Coronary artery (tissue), 2 donors: ENCODE data around the gene NPR2.

ENCODE experiments used
- DNase-seq: peaks from one replicate; pipeline ENCODE4 v3.0.0-alpha.2; 2017; ENCODE audit warnings: low spot score
- H3K27ac ChIP-seq, 2 donors: fragments of 200-600 bp; sonication (generic); one replicate each; pipeline ENCODE4 v1.5.1; 2016 to 2019
- H3K4me3 ChIP-seq: fragments of 200-600 bp; sonication (generic); 2 replicates; pipeline ENCODE4 v1.5.1; 2016; ENCODE audit warnings: mild to moderate bottlenecking, moderate library complexity
- TF ChIP-seq, protein P1 (sequence below): fragments of 200-600 bp; sonication (generic); IDR thresholded peaks from one replicate; pipeline ENCODE4 v1.5.1; 2019; ENCODE audit warnings: antibody characterized with exemption

The NPR2 gene

DNA sequence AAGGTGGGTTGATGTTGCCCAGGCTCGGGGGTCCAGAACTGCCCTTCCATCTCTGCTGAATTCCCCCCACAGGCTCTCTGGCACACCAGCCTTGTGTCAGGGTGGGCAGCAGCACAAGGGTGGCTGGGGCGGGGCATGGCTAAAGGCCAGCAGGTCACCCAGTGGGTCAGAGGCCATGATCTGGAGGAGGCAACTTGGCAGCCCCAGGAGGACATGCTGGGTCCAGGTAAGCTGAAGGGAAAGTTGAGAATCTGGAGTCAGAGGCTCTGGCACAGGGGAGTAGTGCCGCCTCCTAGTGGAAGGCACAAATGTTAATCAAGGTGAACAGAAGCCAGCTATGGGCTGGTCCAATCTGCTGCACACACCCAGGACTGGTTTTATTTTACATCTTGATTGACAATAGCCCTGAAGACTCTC lies 43.8 kb downstream of the NPR2 start:
- TF ChIP-seq, protein P1, sequence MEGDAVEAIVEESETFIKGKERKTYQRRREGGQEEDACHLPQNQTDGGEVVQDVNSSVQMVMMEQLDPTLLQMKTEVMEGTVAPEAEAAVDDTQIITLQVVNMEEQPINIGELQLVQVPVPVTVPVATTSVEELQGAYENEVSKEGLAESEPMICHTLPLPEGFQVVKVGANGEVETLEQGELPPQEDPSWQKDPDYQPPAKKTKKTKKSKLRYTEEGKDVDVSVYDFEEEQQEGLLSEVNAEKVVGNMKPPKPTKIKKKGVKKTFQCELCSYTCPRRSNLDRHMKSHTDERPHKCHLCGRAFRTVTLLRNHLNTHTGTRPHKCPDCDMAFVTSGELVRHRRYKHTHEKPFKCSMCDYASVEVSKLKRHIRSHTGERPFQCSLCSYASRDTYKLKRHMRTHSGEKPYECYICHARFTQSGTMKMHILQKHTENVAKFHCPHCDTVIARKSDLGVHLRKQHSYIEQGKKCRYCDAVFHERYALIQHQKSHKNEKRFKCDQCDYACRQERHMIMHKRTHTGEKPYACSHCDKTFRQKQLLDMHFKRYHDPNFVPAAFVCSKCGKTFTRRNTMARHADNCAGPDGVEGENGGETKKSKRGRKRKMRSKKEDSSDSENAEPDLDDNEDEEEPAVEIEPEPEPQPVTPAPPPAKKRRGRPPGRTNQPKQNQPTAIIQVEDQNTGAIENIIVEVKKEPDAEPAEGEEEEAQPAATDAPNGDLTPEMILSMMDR = no peak
- Histone ChIP-seq H3K4me3 (no peak overlapping the region), H3K27ac (no peak overlapping the region)
- no peak for DNase-seq

DNA sequence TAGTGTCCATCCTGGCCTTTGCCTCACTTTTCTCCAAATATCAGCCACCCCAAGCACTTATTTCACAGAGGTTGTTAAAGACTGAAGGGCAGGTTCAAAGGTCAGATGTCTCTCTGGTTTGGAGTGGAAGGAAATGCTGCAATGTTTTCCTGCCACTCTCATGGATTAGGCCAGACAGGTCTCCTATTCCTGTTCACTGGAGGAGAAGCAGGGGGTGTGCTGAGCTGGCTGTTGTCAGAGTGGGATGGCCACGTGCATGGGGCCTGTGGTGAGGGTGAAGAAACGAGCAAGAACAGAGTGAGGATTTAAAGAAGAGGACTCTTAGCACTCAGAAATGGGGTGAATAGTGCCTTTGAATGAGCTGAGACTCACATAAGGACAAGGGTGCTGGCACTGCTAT lies 44.4 kb downstream of the NPR2 start:
- Histone ChIP-seq H3K4me3 (no peak overlapping the region), H3K27ac (no peak overlapping the region)
- no peak for DNase-seq
- TF ChIP-seq, protein P1 = no peak

DNA sequence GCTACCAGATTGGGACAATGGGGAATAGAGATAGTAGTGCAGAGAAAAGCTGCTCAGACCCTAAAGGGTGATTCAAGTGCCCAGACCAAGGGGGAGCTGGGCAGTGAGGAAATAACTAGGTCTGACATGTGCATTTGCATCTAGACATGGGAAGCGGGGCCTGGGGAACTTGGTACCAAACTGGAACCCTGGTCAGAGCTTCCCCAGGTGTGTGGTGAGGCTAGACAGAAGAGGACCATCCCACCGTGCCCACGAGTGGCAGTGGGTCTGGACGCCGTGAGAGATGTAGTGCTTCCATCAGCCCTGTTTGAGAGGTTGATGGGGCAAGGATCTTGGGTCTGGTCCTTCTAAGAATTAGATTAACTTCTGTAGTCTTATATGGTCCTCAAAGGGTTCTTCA lies 45.2 kb downstream of the NPR2 start:
- H3K4me3 ChIP-seq = no peak overlapping the region
- TF ChIP-seq, protein P1 = no peak
- H3K27ac ChIP-seq = no peak overlapping the region
- DNase-seq = no peak

DNA sequence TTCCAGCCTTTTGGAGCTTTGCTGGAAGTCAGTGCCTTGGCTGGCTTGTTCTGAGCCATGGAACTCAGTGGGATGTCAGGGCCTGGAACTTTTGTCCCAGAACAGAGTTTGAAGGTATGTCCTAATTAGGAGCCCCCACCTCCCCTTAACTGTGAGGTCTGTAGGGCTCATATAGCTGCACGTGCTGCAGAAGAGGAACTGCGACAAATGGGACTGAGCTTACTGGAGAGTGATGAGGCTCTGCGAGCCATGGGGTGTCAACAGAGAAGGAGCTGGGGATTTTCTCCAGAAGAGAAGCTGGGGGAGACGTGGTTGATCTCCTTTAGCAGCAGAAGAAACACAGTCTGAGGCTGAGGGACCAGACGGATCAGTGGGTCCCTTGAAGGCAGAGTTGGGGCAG lies 48.5 kb downstream of the NPR2 start:
- H3K27ac ChIP-seq = no peak overlapping the region
- H3K4me3 ChIP-seq = no peak overlapping the region
- TF ChIP-seq, protein P1 = no peak
- DNase-seq = no peak

DNA sequence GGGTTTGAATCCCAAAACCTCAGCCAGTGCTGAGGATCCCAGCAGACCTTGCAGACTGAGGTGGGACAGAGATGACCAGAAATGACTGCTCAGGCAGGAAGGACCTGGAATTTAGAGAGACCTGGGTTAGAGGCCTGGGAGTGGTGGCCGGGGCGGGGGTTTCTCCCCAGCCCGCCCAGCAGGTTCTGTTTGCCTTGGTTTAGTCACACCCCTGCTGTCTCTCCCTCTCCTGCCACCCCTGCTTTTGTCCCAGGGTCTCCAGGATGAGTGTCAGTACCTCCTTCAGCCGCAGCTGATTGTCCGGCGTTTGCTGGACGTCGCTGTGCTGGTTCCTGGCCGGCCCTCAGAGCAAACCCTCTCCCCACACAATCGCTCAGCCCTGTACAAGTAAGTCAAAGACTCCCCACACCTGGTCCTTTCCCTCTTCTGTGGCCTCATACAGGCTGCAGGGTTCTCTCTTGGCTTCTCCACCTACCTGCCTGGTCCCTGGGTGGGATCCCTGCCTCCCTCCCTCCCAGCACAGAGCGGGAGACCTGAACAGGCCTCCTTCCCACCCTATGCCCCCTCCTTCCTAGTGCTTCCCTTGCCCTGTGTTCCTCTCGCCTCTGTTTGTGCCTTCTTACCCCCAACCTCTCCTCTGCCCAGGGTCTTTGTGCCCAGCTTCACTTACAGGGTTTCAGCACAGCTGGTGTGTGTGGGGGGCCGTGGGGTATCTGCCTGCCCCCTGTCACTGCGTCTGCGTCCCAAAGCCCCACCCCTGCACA lies 49.7 kb downstream of the NPR2 start:
- H3K4me3 ChIP-seq = no peak overlapping the region
- H3K27ac ChIP-seq = no peak overlapping the region
- TF ChIP-seq, protein P1 = no peak
- no peak for DNase-seq

DNA sequence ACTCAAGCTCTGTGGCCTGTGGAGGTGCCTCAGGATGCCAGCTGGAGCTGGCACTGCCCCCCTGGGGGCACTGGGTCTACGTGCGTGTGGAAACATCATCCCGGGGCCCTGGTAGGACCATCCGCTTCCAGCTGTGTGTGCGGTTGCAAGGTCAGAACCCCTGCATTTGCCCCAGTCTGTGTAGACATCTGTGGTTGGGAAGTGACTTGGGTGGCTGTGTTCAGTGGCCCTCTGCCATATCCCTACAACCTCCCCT lies 50.2 kb downstream of the NPR2 start:
- Histone ChIP-seq H3K27ac (no peak overlapping the region), H3K4me3 (no peak overlapping the region)
- no peak for DNase-seq
- TF ChIP-seq, protein P1 = no peak

DNA sequence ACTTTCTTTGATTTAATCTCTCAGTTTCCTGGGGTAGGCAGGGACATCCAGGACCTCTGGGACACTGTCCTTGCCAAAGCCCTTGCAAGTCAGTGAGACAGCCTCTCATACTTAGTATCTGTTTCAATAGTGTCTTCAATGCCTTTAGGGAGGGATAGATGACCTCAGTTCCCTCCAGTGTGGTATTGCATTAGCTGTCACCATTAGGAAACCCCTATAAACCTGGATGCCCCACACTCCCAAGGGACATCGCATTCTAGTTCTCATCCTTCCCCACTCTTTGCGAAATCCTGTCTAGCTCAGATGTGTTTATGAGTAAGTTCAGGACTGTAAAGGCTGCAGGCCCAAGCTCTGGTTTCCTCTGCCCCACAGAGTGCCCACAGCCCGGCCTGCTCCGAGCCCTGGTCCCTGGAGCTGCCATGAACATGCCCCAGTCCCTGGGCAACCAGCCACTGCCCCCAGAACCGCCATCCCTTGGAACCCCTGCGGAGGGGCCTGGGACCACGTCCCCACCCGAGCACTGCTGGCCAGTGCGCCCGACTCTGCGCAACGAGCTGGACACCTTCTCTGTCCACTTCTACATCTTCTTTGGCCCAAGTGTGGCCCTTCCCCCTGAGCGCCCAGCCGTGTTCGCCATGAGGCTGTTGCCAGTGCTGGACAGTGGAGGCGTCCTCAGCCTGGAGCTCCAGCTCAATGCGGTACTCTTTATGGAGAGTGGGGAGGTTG lies 50.8 kb downstream of the NPR2 start:
- TF ChIP-seq, protein P1 = no peak
- no peak for DNase-seq
- H3K4me3 ChIP-seq = no peak overlapping the region
- no peak overlapping the region for H3K27ac ChIP-seq
